ENCODE measurements around the gene CELF2.
A peak's percentile ranks its signal among the peaks of the same experiment; 100 is the strongest.

The CELF2 gene

DNA sequence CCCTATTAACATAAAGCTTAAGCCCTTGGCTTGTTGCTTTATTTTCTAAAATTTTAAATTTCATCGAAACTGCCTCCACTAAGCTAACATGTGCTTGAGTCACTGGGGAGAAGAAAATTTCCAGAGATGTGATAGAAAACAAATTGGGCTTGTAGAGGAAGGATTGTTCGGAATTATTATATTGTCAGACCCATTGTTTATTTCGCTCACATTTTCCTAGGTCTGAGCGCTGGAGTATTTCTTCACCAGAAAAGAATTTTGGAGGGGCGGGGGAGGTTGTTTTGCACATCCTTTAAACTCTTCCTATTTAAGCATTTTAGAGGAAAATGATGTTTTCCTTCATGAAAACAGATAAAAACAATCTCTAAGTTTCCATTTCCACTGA is 29.1 kb downstream of the CELF2 start:
- H3K4me1 ChIP-seq (ENCODE audit: control insufficient read depth in 1 of 2, insufficient read depth in 2 of 2, low read length in 2 of 2): peaks cover 6 to 29% of the 10 kb centered on the region in 2 donors
- H3K27me3 ChIP-seq (ENCODE audit: low read depth, low read length): no peaks in the 10 kb centered on the region
- peak overlapping the region; percentile 64 for H3K27ac ChIP-seq (ENCODE audit: low read length)
- H3K36me3 ChIP-seq (ENCODE audit: control insufficient read depth in 1 of 2, insufficient read depth in 2 of 2, low read length in 2 of 2): no peaks in the 10 kb centered on the region
- no peaks in the 10 kb centered on the region for H3K9me3 ChIP-seq (ENCODE audit: control insufficient read depth in 1 of 2, low read length in 2 of 2)
- H3K4me3 ChIP-seq (ENCODE audit: low read depth in 1 of 2, low read length in 2 of 2): no peak overlapping the region

DNA sequence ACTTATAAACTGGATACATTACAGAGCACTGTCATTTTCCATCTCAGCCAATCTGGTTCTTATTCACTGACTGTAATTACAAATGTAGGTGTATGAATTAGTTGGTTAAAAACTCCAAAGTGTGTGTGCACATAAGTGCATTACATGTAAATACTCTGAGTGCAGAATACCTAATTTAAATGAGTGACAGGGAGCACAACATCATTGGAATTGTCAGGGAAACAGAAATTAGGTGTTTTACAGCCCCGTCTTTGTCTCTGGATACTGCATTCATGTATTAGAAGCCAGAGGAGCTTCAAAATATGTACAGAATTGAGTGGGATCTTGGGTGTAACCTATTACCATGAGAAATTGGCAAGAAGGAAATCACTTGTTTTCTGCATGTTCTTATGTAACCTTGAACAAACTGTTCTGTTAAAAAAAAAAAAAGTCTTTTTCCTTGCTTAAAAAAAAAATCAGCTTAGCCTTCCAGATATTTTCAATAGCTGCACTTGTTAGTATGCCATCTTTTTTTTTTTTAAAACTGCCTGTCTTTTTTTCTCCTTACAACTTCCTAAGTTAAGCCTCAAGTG is 31.1 kb downstream of the CELF2 start:
- no peak overlapping the region for H3K4me3 ChIP-seq (ENCODE audit: low read depth in 1 of 2, low read length in 2 of 2)
- no peaks in the 10 kb centered on the region for H3K27me3 ChIP-seq (ENCODE audit: low read depth, low read length)
- H3K4me1 ChIP-seq (ENCODE audit: control insufficient read depth in 1 of 2, insufficient read depth in 2 of 2, low read length in 2 of 2): peaks cover 6 to 29% of the 10 kb centered on the region in 2 donors
- H3K27ac ChIP-seq (ENCODE audit: low read length): no peak overlapping the region
- no peaks in the 10 kb centered on the region for H3K9me3 ChIP-seq (ENCODE audit: control insufficient read depth in 1 of 2, low read length in 2 of 2)
- no peaks in the 10 kb centered on the region for H3K36me3 ChIP-seq (ENCODE audit: control insufficient read depth in 1 of 2, insufficient read depth in 2 of 2, low read length in 2 of 2)

DNA sequence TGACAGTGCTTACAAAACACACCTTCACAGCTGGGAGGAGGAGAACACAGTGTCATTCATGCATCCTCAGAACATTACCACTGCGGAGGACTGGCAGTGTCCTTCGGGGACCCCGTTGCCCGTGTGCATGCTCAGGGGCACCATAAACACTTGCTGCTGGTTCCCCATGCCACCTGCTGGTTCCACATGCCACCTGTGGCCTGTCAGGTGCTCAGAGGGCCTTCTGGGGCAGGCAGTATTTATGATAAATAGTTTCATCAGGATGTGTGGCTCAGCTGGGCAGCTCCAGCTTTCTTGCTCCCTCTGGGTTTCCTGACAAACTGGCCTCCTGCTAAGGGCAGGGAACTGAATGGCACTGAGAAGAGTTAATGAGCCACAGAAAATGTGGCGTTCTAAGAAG is 32.1 kb downstream of the CELF2 start:
- Histone ChIP-seq H3K36me3 (ENCODE audit: control insufficient read depth in 1 of 2, insufficient read depth in 2 of 2, low read length in 2 of 2) (no peaks in the 10 kb centered on the region), H3K27me3 (ENCODE audit: low read depth, low read length) (no peaks in the 10 kb centered on the region), H3K4me1 (ENCODE audit: control insufficient read depth in 1 of 2, insufficient read depth in 2 of 2, low read length in 2 of 2) (peaks cover 6 to 29% of the 10 kb centered on the region in 2 donors), H3K4me3 (ENCODE audit: low read depth in 1 of 2, low read length in 2 of 2) (no peak overlapping the region), H3K27ac (ENCODE audit: low read length) (no peak overlapping the region), H3K9me3 (ENCODE audit: control insufficient read depth in 1 of 2, low read length in 2 of 2) (no peaks in the 10 kb centered on the region)

DNA sequence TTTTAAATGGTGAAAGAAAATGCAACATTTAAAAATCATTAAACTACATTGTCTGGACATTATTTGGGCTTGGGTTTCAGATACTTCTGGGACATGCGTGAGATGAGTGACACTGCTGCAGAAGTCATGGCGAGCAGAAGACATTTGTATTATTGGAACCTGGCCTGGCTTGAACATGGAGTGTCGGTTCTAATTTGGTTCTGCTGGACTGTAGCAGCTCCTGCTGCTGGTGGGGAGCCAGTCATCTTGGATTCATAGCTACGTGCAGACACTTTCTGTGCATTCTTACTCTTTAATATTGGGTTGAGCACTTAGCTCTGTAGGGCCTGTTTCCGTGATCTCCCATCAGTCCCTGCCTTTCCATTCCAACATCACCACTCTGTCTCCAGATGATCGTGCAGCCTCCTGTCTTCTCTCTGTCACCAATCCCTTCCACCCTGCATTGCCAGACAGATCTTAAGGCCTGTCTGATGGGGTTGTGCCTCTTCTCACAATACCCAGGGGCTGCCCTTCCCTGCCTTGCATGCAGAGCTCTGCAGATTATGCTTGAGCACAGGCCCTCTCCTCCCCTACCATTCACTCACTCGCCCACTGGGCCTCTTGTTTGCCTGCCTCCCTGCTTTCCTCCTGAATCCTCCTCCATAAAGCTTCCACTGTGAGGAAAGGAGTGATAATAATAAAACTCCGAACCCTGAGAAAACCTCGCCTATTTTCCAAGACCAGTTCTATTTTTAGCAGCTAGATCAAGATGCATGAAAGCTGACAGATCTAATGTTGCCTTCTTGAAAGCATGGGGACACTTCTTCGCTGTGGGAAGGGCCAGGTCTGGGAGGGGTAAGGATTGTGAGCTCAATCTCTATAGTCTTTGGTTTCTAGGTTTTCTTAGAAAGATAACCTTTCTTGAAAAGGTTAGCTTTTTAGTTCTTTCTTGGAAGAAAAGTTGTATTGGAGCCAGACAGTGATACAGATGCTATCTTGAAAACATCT is 32.9 kb downstream of the CELF2 start:
- H3K27ac ChIP-seq (ENCODE audit: low read length): no peak overlapping the region
- no peaks in the 10 kb centered on the region for H3K27me3 ChIP-seq (ENCODE audit: low read depth, low read length)
- peaks cover 6 to 28% of the 10 kb centered on the region in 2 donors for H3K4me1 ChIP-seq (ENCODE audit: control insufficient read depth in 1 of 2, insufficient read depth in 2 of 2, low read length in 2 of 2)
- no peaks in the 10 kb centered on the region for H3K9me3 ChIP-seq (ENCODE audit: control insufficient read depth in 1 of 2, low read length in 2 of 2)
- H3K36me3 ChIP-seq (ENCODE audit: control insufficient read depth in 1 of 2, insufficient read depth in 2 of 2, low read length in 2 of 2): no peaks in the 10 kb centered on the region
- H3K4me3 ChIP-seq (ENCODE audit: low read depth in 1 of 2, low read length in 2 of 2): no peak overlapping the region

DNA sequence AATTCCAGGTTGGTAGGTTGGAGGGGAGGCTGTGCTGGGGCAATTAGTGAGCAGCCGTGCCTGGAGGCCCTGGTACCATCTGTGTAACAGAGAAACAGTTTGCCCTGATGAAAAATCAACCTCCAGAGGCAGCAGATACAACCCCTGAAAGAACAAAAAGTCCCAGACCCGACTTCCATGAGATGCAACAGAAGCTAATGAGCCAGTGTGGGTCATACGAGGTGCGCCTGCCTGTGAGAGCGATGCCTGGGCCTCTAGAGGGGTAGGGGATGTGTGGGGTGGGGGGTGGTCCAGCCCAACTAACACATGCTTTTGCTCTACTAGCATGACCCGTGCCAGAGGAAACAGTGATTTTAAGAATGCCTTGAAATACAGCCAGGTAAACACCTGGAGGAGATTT is 39.3 kb downstream of the CELF2 start:
- no peaks in the 10 kb centered on the region for H3K36me3 ChIP-seq (ENCODE audit: control insufficient read depth in 1 of 2, insufficient read depth in 2 of 2, low read length in 2 of 2)
- H3K27ac ChIP-seq (ENCODE audit: low read length): no peak overlapping the region
- H3K27me3 ChIP-seq (ENCODE audit: low read depth, low read length): no peaks in the 10 kb centered on the region
- H3K4me1 ChIP-seq (ENCODE audit: control insufficient read depth in 1 of 2, insufficient read depth in 2 of 2, low read length in 2 of 2): peaks cover 0 to 5% of the 10 kb centered on the region in 2 donors
- no peaks in the 10 kb centered on the region for H3K9me3 ChIP-seq (ENCODE audit: control insufficient read depth in 1 of 2, low read length in 2 of 2)
- no peak overlapping the region for H3K4me3 ChIP-seq (ENCODE audit: low read depth in 1 of 2, low read length in 2 of 2)

DNA sequence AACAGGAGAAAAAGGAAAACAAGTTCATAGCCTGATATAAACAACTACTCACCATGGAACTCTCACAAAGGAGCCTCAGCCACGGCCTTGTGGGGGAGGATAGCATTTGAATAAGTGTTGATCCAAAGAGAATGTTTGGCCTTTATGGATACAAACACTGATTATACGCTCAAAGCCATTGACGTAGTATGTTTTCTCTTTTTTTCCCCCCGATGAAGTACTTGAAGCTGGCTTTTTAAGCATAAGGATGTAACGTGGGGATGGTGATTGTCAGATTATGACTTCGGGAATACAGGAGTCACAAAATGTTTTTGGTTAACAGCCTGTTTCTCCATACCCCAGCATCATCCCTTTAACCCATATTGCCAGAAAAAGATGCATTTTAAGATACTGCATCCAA is 39.8 kb downstream of the CELF2 start:
- Histone ChIP-seq H3K4me1 (ENCODE audit: control insufficient read depth in 1 of 2, insufficient read depth in 2 of 2, low read length in 2 of 2) (peaks cover 0 to 5% of the 10 kb centered on the region in 2 donors), H3K36me3 (ENCODE audit: control insufficient read depth in 1 of 2, insufficient read depth in 2 of 2, low read length in 2 of 2) (no peaks in the 10 kb centered on the region), H3K27me3 (ENCODE audit: low read depth, low read length) (no peaks in the 10 kb centered on the region), H3K9me3 (ENCODE audit: control insufficient read depth in 1 of 2, low read length in 2 of 2) (no peaks in the 10 kb centered on the region), H3K27ac (ENCODE audit: low read length) (no peak overlapping the region), H3K4me3 (ENCODE audit: low read depth in 1 of 2, low read length in 2 of 2) (no peak overlapping the region)

DNA sequence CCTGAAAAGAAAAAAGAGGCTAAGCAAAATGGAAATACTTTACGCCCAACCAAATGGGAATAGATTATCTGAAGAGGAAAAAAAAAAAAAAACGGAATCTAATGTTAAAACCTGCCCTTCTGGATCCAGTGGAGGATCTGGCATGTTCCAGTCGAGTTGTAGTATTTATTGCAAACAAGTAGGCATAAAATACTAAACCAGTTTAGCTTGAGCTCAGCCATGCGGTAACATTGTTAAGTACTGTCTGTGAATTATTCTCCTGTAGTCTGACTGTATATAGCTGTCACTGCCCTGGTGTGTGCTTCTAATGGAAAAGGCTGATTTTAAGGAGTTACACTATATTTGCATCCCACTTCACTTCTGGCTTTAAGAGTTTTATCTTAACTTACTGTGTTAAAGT is 40.3 kb downstream of the CELF2 start:
- H3K9me3 ChIP-seq (ENCODE audit: control insufficient read depth in 1 of 2, low read length in 2 of 2): no peaks in the 10 kb centered on the region
- no peak overlapping the region for H3K4me3 ChIP-seq (ENCODE audit: low read depth in 1 of 2, low read length in 2 of 2)
- H3K4me1 ChIP-seq (ENCODE audit: control insufficient read depth in 1 of 2, insufficient read depth in 2 of 2, low read length in 2 of 2): peaks cover 0 to 5% of the 10 kb centered on the region in 2 donors
- no peaks in the 10 kb centered on the region for H3K36me3 ChIP-seq (ENCODE audit: control insufficient read depth in 1 of 2, insufficient read depth in 2 of 2, low read length in 2 of 2)
- H3K27ac ChIP-seq (ENCODE audit: low read length): no peak overlapping the region
- H3K27me3 ChIP-seq (ENCODE audit: low read depth, low read length): no peaks in the 10 kb centered on the region

DNA sequence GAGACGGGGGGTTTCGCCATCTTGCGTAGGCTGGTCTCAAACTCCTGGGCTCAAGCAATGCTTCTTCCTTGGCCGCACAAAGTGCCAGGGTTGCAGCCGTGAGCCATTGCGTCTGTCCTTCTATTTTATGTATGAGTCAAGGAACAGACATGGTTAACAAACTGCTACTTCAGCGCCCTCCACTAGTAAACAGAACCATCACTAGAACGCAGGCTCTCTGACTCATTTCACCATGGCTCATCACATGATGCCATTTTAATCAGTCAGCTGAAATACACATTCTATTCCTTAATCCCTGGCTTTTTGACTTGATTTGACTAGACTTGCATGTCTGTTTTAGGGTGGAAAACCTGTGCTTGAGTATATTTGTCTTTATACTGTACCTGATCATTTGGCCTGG is 41.3 kb downstream of the CELF2 start:
- H3K9me3 ChIP-seq (ENCODE audit: control insufficient read depth in 1 of 2, low read length in 2 of 2): no peaks in the 10 kb centered on the region
- H3K36me3 ChIP-seq (ENCODE audit: control insufficient read depth in 1 of 2, insufficient read depth in 2 of 2, low read length in 2 of 2): no peaks in the 10 kb centered on the region
- H3K4me1 ChIP-seq (ENCODE audit: control insufficient read depth in 1 of 2, insufficient read depth in 2 of 2, low read length in 2 of 2): peaks cover 0 to 11% of the 10 kb centered on the region in 2 donors
- H3K27me3 ChIP-seq (ENCODE audit: low read depth, low read length): no peaks in the 10 kb centered on the region
- no peak overlapping the region for H3K27ac ChIP-seq (ENCODE audit: low read length)
- H3K4me3 ChIP-seq (ENCODE audit: low read depth in 1 of 2, low read length in 2 of 2): no peak overlapping the region

DNA sequence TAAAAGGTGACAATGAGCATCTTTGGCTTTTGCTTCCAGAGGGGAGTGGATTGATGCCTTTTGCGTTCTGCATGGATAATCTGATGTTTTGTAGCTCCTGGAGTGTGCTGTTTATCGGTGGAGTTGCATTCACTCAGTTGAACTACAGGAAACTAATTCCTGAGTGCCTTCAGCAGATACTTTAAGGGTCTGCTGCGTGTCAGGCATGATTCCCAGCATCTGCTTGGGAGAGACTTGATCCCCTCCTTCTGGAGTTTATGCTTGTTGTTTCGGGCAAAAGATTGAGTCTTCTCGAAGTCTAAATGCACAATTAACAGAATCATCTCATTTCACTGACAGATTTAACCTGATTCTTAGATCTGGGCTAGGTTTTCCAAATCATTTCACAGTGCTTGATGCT is 46.2 kb downstream of the CELF2 start:
- no peaks in the 10 kb centered on the region for H3K9me3 ChIP-seq (ENCODE audit: control insufficient read depth in 1 of 2, low read length in 2 of 2)
- H3K4me1 ChIP-seq (ENCODE audit: control insufficient read depth in 1 of 2, insufficient read depth in 2 of 2, low read length in 2 of 2): peaks cover 0 to 13% of the 10 kb centered on the region in 2 donors
- no peaks in the 10 kb centered on the region for H3K27me3 ChIP-seq (ENCODE audit: low read depth, low read length)
- H3K36me3 ChIP-seq (ENCODE audit: control insufficient read depth in 1 of 2, insufficient read depth in 2 of 2, low read length in 2 of 2): no peaks in the 10 kb centered on the region
- H3K27ac ChIP-seq (ENCODE audit: low read length): no peak overlapping the region
- no peak overlapping the region for H3K4me3 ChIP-seq (ENCODE audit: low read depth in 1 of 2, low read length in 2 of 2)

DNA sequence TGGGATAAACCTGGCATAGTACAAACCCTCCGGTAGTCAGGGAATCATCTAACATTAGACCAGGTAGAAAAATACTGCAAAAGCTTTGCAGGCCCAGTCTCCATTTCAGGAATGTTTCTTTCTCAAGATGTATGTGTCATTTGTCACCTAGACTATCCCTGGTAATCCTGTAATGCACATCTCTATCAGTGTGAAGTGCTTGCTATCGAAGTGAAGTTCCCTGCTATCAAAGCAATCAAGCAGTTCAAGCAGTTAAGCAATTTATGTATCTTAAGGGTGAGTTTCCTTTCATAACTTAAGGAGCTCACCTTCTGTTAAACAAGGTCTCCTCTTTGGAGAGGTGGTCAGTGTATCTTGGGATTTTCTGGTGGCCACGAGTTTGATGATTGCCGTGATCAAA is 47.2 kb downstream of the CELF2 start:
- H3K4me1 ChIP-seq (ENCODE audit: control insufficient read depth in 1 of 2, insufficient read depth in 2 of 2, low read length in 2 of 2): peaks cover 0 to 13% of the 10 kb centered on the region in 2 donors
- H3K27ac ChIP-seq (ENCODE audit: low read length): no peak overlapping the region
- H3K9me3 ChIP-seq (ENCODE audit: control insufficient read depth in 1 of 2, low read length in 2 of 2): no peaks in the 10 kb centered on the region
- H3K27me3 ChIP-seq (ENCODE audit: low read depth, low read length): no peaks in the 10 kb centered on the region
- no peak overlapping the region for H3K4me3 ChIP-seq (ENCODE audit: low read depth in 1 of 2, low read length in 2 of 2)
- H3K36me3 ChIP-seq (ENCODE audit: control insufficient read depth in 1 of 2, insufficient read depth in 2 of 2, low read length in 2 of 2): no peaks in the 10 kb centered on the region

DNA sequence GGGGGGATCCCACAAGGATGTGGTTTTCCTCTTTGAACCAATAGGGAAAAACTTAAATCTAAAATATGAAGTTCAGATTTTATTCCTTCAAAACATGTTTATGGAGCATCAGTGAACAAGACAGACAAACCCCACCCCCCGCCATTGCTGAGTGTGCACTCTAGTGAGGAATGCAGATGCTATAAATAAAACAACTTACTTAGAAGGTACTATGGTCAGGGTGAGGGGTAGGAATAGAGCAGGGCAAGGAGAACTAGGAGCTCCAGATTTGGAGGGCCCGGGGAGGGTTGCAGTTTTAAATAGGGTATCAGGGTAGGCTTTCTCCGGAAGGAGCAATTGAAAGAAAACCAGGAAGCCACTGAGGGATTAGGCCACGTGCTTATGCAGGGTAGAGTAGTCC is 47.9 kb downstream of the CELF2 start:
- Histone ChIP-seq H3K9me3 (ENCODE audit: control insufficient read depth in 1 of 2, low read length in 2 of 2) (no peaks in the 10 kb centered on the region), H3K4me3 (ENCODE audit: low read depth in 1 of 2, low read length in 2 of 2) (no peak overlapping the region), H3K27me3 (ENCODE audit: low read depth, low read length) (no peaks in the 10 kb centered on the region), H3K4me1 (ENCODE audit: control insufficient read depth in 1 of 2, insufficient read depth in 2 of 2, low read length in 2 of 2) (peaks cover 0 to 13% of the 10 kb centered on the region in 2 donors), H3K36me3 (ENCODE audit: control insufficient read depth in 1 of 2, insufficient read depth in 2 of 2, low read length in 2 of 2) (no peaks in the 10 kb centered on the region), H3K27ac (ENCODE audit: low read length) (no peak overlapping the region)
